Panc1 (cell line): ENCODE data around the gene KCNQ1. TPM values are rescaled to one million over a fixed set of nuclear protein-coding genes. Genes with fewer than 3 reads are reported as not detected.

Experiments used
- ATAC-seq: fragments of 200-7000 bp; cut with Tn5 transposase; 2 replicates; pipeline ENCODE4 v1.9.1; 2020; ENCODE audit warnings: mild to moderate bottlenecking, moderate library complexity
- BruUV-seq: library from RNA; stranded (reverse); fragments of 400-500 nt; replicated peaks from 2 replicates; lab custom pipeline; 2021; lab: Mats Ljungman, UMichigan
- CTCF ChIA-PET: fragments of 300-600 bp; sonication (Branson Sonifier 250); formaldehyde crosslinking; loops from one replicate; lab custom pipeline; 2022; ENCODE audit warnings: antibody characterized with exemption; lab: Charles Lee
- POLR2A ChIA-PET: fragments of 300-600 bp; sonication (Branson Sonifier 250); formaldehyde crosslinking; loops from one replicate; lab custom pipeline; 2022; ENCODE audit warnings: antibody characterized with exemption; lab: Charles Lee
- DNase-seq: peaks from one replicate; pipeline ENCODE4 v3.0.0-alpha.2; 2010; ENCODE audit warnings: low read depth, low spot score
- H3K27ac ChIP-seq: 2 replicates; pipeline ENCODE4 v1.5.1; 2011; ENCODE audit warnings: mild to moderate bottlenecking, low read length, inconsistent platforms
- H3K27me3 ChIP-seq: fragments of 200-500 bp; sonication (Bioruptor generic); 2 replicates; pipeline ENCODE4 v1.6.0; 2014; ENCODE audit warnings: low read length, inconsistent platforms; ENCODE audit not compliant: control insufficient read depth, insufficient read depth
- H3K36me3 ChIP-seq: fragments of 200-500 bp; sonication (Bioruptor generic); 2 replicates; pipeline ENCODE4 v1.5.1; 2014; ENCODE audit warnings: inconsistent platforms, mild to moderate bottlenecking, low read length, moderate library complexity; ENCODE audit not compliant: control insufficient read depth, insufficient read depth
- H3K4me1 ChIP-seq: 2 replicates; pipeline ENCODE4 v1.5.1; 2011; ENCODE audit warnings: inconsistent platforms, mild to moderate bottlenecking, low read length, moderate library complexity; ENCODE audit not compliant: control insufficient read depth, insufficient read depth
- H3K4me3 ChIP-seq, 2 experiments: 2 replicates each; pipeline ENCODE4 v1.5.1; 2011 to 2012; ENCODE audit warnings: low read depth in 2 of 2, low read length in 2 of 2, mild to moderate bottlenecking in 2 of 2, inconsistent platforms in 1 of 2, moderate library complexity in 1 of 2
- H3K9me3 ChIP-seq: fragments of 200-500 bp; sonication (Bioruptor generic); 2 replicates; pipeline ENCODE4 v1.5.1; 2014; ENCODE audit warnings: low read depth, mild to moderate bottlenecking, inconsistent platforms, low read length, moderate library complexity; ENCODE audit not compliant: control insufficient read depth, insufficient read depth
- CTCF ChIP-seq: fragments of 450-650 bp; IDR thresholded peaks from 2 replicates; pipeline ENCODE4 v1.5.1; 2017; ENCODE audit warnings: mild to moderate bottlenecking
- POLR2AphosphoS5 ChIP-seq: IDR thresholded peaks from 2 replicates; pipeline ENCODE4 v1.6.1; 2012; ENCODE audit warnings: mild to moderate bottlenecking, low read depth, low read length, moderate library complexity
- REST ChIP-seq, 2 experiments: IDR thresholded peaks; 2 replicates each; pipeline ENCODE4 v1.6.1; 2011 to 2012; ENCODE audit warnings: low read depth in 2 of 2, control low read depth in 1 of 2, low read length in 1 of 2, mild to moderate bottlenecking in 1 of 2, moderate library complexity in 1 of 2; ENCODE audit not compliant: insufficient read depth in 1 of 2
- SIN3A ChIP-seq: IDR thresholded peaks from 2 replicates; pipeline ENCODE4 v1.6.1; 2012; ENCODE audit warnings: low read depth, mild to moderate bottlenecking, low read length, moderate library complexity, borderline replicate concordance; ENCODE audit not compliant: insufficient read depth
- TCF7L2 ChIP-seq: IDR thresholded peaks from 2 replicates; pipeline ENCODE4 v1.6.1; 2011; ENCODE audit warnings: mild to moderate bottlenecking, low read depth, low read length, inconsistent platforms
- in situ Hi-C: cut with HindIII; loops from 2 replicates; pipeline ENCODE4 v1.10.0; 2016; ENCODE audit warnings: low sequenced_read_pairs, low pct_unique_long_range_greater_than_20kb
- intact Hi-C: fragments of 100-400 bp; cut with micrococcal nuclease; formaldehyde crosslinking; loops from one replicate; pipeline ENCODE4 v1.10.0; 2022; ENCODE audit not compliant: unreplicated experiment
- total RNA-seq: library from RNA; stranded (reverse); gene quantifications from one replicate; pipeline ENCODE4 v1.2.1, GENCODE V29; 2021; ENCODE audit not compliant: unreplicated experiment

KCNQ1 gene
- total RNA-seq, 1 experiment from 2014 or later, result 1.0 TPM

- DNase-seq (no peak), ATAC-seq (no peak)
- Histone ChIP-seq H3K4me1 (peaks cover 19% of the 10 kb centered on the region), H3K9me3 (no peaks in the 10 kb centered on the region), H3K27me3 (no peaks in the 10 kb centered on the region), H3K36me3 (no peaks in the 10 kb centered on the region), H3K4me3 (no peak overlapping the region), H3K27ac (no peak overlapping the region)
- intact Hi-C loops, result no loop called here
- CTCF ChIA-PET, result no interaction called here
- in situ Hi-C loops, result no loop called here
- POLR2A ChIA-PET, result no interaction called here
- BruUV-seq, result no TSS peak
- no peak for TF ChIP-seq REST (IDR thresholded peaks at IDR 0.05; ENCODE audit: insufficient read depth in 1 of 2, low read depth in 2 of 2, low read length in 1 of 2)
- TF ChIP-seq SIN3A, result no peak
- no peak for TF ChIP-seq TCF7L2
- TF ChIP-seq POLR2AphosphoS5, result no peak
- no peak for TF ChIP-seq CTCF
These were observed 295.6 kb downstream of the KCNQ1 start for GRCh38 chr11:2740275-2740940.

GRCh38 chr11:2741006-2741376, 296.2 kb downstream of the KCNQ1 start:
- intact Hi-C loops, result no loop called here
- CTCF ChIA-PET, result no interaction called here

More at GRCh38 chr11:2741006-2741376, 296.2 kb downstream of the KCNQ1 start:
- no peak overlapping the region for H3K27ac ChIP-seq
- DNase-seq, result no peak
- BruUV-seq, result no TSS peak
- peak; percentile 54 for ATAC-seq
- POLR2A ChIA-PET, result no interaction called here
- no peak overlapping the region for H3K4me3 ChIP-seq
- H3K4me1 ChIP-seq, result peaks cover 19% of the 10 kb centered on the region
- no peaks in the 10 kb centered on the region for H3K9me3 ChIP-seq
- in situ Hi-C loops, result no loop called here
- H3K36me3 ChIP-seq, result no peaks in the 10 kb centered on the region
- no peaks in the 10 kb centered on the region for H3K27me3 ChIP-seq
- TF ChIP-seq TCF7L2 (no peak), POLR2AphosphoS5 (no peak), SIN3A (no peak), REST (IDR thresholded peaks at IDR 0.05; ENCODE audit: insufficient read depth in 1 of 2, low read depth in 2 of 2, low read length in 1 of 2) (no peak), CTCF (no peak)
